Parathyroid adenoma (tissue), 2 donors: ENCODE results near the gene GNB1.

Experiments used
- H2AFZ ChIP-seq: fragments of 300-600 bp; sonication (generic); one replicate; pipeline ENCODE4 v1.7.0; 2017; ENCODE audit warnings: antibody characterized with exemption, mild to moderate bottlenecking
- H3K27ac ChIP-seq: fragments of 300-600 bp; sonication (generic); one replicate; pipeline ENCODE4 v1.7.0; 2017
- H3K27me3 ChIP-seq: fragments of 300-600 bp; sonication (generic); one replicate; pipeline ENCODE4 v1.7.0; 2017; ENCODE audit warnings: low read length; ENCODE audit not compliant: control insufficient read depth, insufficient read depth
- H3K36me3 ChIP-seq: fragments of 300-600 bp; sonication (generic); one replicate; pipeline ENCODE4 v1.7.0; 2017; ENCODE audit warnings: low read length; ENCODE audit not compliant: control insufficient read depth, insufficient read depth
- H3K4me1 ChIP-seq: fragments of 300-600 bp; sonication (generic); one replicate; pipeline ENCODE4 v1.7.0; 2017; ENCODE audit warnings: control low read depth
- H3K4me2 ChIP-seq: fragments of 300-600 bp; sonication (generic); one replicate; pipeline ENCODE4 v1.7.0; 2017; ENCODE audit warnings: low read length
- H3K4me3 ChIP-seq: fragments of 300-600 bp; sonication (generic); one replicate; pipeline ENCODE4 v1.7.0; 2017; ENCODE audit warnings: low read depth, low read length
- H3K79me2 ChIP-seq: fragments of 300-600 bp; sonication (generic); one replicate; pipeline ENCODE4 v1.7.0; 2017; ENCODE audit warnings: control low read depth
- H3K9ac ChIP-seq: fragments of 300-600 bp; sonication (generic); one replicate; pipeline ENCODE4 v1.7.0; 2017; ENCODE audit warnings: mild to moderate bottlenecking
- H3K9me3 ChIP-seq: fragments of 300-600 bp; sonication (generic); one replicate; pipeline ENCODE4 v1.7.0; 2017; ENCODE audit warnings: low read length; ENCODE audit not compliant: control insufficient read depth
- TF ChIP-seq, protein P1 (sequence below): fragments of 300-600 bp; sonication (generic); IDR thresholded peaks from one replicate; pipeline ENCODE4 v1.7.0; 2017; ENCODE audit warnings: antibody characterized with exemption, mild to moderate bottlenecking
- donor health status: primary hyperparathyroidism.

GNB1 gene

DNA sequence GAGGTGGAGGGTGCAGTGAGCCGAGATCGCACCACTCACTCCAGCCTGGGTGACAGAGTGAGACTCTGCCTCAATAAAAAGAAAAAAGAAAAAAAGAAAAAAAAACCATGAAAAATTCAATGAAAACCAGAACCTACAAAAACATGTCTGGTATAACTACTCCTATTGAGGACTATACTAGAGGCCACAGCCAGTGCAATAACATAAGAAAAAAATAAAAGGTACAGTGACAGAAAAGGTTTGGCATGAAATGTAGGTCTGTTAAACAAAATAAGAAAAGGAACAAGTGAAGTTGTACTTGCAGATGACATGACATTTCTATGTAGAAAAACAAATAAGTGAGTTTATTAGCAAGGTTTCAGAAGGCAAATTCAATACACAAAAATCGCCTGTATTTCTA is 120.8 kb downstream of the GNB1 start:
- TF ChIP-seq, protein P1, sequence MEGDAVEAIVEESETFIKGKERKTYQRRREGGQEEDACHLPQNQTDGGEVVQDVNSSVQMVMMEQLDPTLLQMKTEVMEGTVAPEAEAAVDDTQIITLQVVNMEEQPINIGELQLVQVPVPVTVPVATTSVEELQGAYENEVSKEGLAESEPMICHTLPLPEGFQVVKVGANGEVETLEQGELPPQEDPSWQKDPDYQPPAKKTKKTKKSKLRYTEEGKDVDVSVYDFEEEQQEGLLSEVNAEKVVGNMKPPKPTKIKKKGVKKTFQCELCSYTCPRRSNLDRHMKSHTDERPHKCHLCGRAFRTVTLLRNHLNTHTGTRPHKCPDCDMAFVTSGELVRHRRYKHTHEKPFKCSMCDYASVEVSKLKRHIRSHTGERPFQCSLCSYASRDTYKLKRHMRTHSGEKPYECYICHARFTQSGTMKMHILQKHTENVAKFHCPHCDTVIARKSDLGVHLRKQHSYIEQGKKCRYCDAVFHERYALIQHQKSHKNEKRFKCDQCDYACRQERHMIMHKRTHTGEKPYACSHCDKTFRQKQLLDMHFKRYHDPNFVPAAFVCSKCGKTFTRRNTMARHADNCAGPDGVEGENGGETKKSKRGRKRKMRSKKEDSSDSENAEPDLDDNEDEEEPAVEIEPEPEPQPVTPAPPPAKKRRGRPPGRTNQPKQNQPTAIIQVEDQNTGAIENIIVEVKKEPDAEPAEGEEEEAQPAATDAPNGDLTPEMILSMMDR = no peak
- no peak overlapping the region for H3K27ac ChIP-seq
- peaks cover 25% of the 10 kb centered on the region for H3K79me2 ChIP-seq
- no peaks in the 10 kb centered on the region for H3K36me3 ChIP-seq
- no peak overlapping the region for H3K4me2 ChIP-seq
- no peak overlapping the region for H2AFZ ChIP-seq
- H3K9me3 ChIP-seq = no peaks in the 10 kb centered on the region
- no peaks in the 10 kb centered on the region for H3K27me3 ChIP-seq
- H3K9ac ChIP-seq = no peak overlapping the region
- H3K4me3 ChIP-seq = no peak overlapping the region
- no peaks in the 10 kb centered on the region for H3K4me1 ChIP-seq

- no peaks in the 10 kb centered on the region for H3K4me1 ChIP-seq
- H3K4me3 ChIP-seq = no peak overlapping the region
- H3K4me2 ChIP-seq = no peak overlapping the region
- H3K27ac ChIP-seq = no peak overlapping the region
- no peak overlapping the region for H2AFZ ChIP-seq
- H3K36me3 ChIP-seq = no peaks in the 10 kb centered on the region
- H3K9ac ChIP-seq = no peak overlapping the region
- H3K27me3 ChIP-seq = no peaks in the 10 kb centered on the region
- TF ChIP-seq, protein P1 = no peak
- no peaks in the 10 kb centered on the region for H3K9me3 ChIP-seq
- H3K79me2 ChIP-seq = peaks cover 19% of the 10 kb centered on the region
Observed at GRCh38 chr1:1768249-1768992, 122.5 kb downstream of the GNB1 start.

- Histone ChIP-seq H3K4me1 (no peaks in the 10 kb centered on the region), H3K27ac (no peak overlapping the region), H3K9me3 (no peaks in the 10 kb centered on the region), H3K79me2 (peaks cover 18% of the 10 kb centered on the region), H3K9ac (no peak overlapping the region), H3K36me3 (no peaks in the 10 kb centered on the region), H3K4me3 (no peak overlapping the region), H3K27me3 (no peaks in the 10 kb centered on the region), H2AFZ (no peak overlapping the region), H3K4me2 (no peak overlapping the region)
- TF ChIP-seq, protein P1 = no peak
Observed at GRCh38 chr1:1764876-1765470, 125.9 kb downstream of the GNB1 start.

DNA sequence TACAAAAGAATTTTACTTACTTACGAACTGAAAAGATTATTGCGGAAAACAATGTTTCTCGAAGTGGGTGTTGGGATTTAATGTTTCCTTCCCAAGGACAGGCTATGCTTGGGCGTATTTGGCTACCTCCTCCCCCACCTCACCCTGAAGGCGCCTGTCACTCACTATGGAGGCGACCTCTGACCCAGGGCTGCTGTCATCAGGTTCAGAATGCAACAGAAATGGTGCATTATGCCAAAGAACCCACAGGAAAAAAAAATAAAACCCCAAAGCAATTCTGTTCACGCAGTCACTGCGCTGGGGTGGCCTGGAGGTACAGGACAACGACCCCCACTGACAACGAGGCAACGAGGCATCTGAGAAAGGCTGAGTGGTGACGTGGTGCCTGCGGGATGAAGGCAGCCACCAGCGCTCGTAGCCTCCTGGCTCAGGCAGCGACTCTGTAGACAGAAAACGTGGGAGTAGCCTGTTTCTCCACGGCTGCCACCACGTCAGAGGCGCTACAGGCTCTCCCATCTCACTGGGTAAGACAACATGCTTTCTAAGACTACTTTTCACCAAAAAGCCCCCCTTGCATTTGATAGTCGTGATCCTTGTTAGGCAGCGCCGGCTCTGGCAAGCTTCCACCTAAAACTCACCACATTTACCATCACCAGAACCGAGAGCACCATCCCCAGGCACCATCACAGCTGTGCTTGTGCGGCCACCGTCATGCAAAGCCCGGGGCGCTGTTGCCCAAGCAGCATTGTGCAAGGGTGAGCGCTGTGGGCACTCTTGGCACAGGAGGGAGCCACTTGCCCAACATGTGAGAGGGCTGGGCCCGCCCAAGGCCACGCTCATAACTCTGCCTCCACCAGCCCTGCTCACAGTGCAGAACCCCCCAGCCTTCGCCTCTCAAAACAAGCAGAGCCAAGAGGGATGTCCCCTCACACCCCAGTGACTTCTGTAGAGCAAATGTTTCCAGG is 126.9 kb downstream of the GNB1 start:
- H3K27me3 ChIP-seq = no peaks in the 10 kb centered on the region
- no peak overlapping the region for H3K27ac ChIP-seq
- H3K79me2 ChIP-seq = peaks cover 15% of the 10 kb centered on the region
- TF ChIP-seq, protein P1 = no peak
- no peak overlapping the region for H3K9ac ChIP-seq
- H3K9me3 ChIP-seq = no peaks in the 10 kb centered on the region
- H3K4me1 ChIP-seq = no peaks in the 10 kb centered on the region
- no peak overlapping the region for H3K4me3 ChIP-seq
- H3K36me3 ChIP-seq = no peaks in the 10 kb centered on the region
- no peak overlapping the region for H3K4me2 ChIP-seq
- no peak overlapping the region for H2AFZ ChIP-seq
